NCI-H526 (cell line): Measurements from ENCODE around the gene FARP2.

Source experiments
- DNase-seq, 2 experiments: peaks; one replicate each; lab custom pipeline; 2025; lab: John Stamatoyannopoulos, UW

FARP2 gene

GRCh38 chr2:241534293-241534692, 178.2 kb downstream of the FARP2 start:
- DNase-seq = no peak

- no peak for DNase-seq
Measured at GRCh38 chr2:241534701-241535375, 178.8 kb downstream of the FARP2 start.

GRCh38 chr2:241535871-241536655, 180.0 kb downstream of the FARP2 start:
- DNase-seq = no peak

GRCh38 chr2:241538838-241539615, 182.9 kb downstream of the FARP2 start:
- no peak for DNase-seq

DNA sequence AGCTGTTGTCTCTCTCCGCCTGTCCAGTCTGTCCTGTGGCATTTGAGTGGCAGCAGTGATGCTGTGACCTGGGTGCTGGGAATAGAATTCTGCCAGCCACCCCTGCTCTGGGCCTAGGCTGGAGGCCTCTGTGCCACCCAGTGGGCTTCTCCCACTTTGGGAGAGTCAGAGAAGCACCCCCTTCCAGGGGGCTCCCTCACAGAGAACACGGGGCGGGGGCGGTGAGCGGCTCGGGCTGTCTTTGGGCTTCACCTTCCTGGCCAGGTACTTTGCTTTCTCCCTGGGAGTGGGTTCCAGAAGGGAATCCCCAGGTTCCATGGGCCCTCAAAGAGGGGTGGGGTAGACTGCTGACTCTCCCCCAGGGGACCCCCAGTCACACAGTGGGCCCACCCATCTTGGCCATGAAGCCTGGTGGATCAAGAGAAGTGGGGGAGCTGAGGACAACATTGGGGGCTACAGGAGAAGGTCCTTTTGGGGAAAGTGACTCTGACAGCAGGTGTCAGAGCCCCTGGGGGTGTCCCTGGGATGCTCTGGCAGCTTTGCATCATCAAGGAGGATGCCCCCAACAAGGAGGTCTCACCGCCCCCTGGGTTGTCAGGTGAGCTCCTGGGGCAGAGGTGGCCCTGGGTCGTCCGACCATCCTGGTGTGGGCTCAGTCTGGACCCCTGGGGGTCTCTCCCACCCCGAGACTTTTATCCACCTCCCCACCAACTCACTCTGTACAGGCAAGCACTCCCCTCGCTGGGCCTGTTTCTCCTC, 183.7 kb downstream of the FARP2 start:
- DNase-seq = no peak

- DNase-seq = no peak
Measured at GRCh38 chr2:241540401-241540770, 184.3 kb downstream of the FARP2 start.

GRCh38 chr2:241540771-241541561, 184.9 kb downstream of the FARP2 start:
- peak; percentile 41 to 93 for DNase-seq

GRCh38 chr2:241541564-241542277, 185.6 kb downstream of the FARP2 start:
- no peak for DNase-seq

DNA sequence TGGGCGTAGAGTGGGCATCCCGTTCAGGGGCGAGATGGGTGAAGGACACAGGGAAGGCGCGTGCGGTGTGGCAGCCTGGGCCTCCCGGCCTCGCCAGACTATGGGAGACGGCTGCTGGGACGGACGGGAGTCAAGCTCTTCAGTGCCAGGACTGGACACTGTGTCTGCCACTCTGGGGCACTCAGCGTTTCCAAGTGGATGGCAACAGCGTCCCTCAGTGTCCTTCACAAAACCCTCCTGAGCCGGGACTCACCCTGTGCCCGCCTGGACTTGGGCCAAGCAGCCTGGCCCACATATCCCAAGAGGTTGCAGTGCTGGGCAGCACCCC, 186.2 kb downstream of the FARP2 start:
- DNase-seq = peak in 1 of 2 experiments; percentile 25
